GM19035 (cell line): Measurements from ENCODE around the gene BCAS3.

Experiments used
- ATAC-seq: cut with Tn5 transposase; IDR thresholded peaks from one replicate; pipeline ENCODE4 v1.9.1; 2021; ENCODE audit not compliant: unreplicated experiment

BCAS3 gene

DNA sequence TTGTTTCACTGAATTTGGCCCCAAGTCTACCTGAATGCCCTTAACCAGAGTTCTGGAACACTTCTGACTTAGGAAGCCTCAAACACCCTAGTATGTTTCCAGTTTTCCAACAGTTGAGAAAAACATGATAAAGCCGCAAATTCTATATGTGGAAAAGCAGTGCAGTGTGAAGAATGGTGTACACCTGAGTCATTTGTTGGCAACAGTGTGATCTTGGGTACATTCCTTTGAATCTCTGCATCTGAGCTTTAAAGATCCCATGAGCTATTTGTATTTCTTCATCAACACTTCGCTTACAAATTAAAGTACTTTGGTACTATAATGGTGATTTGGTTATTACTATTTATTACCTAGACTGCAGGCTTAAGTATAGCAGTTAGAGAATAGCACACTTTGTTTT lies 628.4 kb downstream of the BCAS3 start:
- no peak for ATAC-seq

DNA sequence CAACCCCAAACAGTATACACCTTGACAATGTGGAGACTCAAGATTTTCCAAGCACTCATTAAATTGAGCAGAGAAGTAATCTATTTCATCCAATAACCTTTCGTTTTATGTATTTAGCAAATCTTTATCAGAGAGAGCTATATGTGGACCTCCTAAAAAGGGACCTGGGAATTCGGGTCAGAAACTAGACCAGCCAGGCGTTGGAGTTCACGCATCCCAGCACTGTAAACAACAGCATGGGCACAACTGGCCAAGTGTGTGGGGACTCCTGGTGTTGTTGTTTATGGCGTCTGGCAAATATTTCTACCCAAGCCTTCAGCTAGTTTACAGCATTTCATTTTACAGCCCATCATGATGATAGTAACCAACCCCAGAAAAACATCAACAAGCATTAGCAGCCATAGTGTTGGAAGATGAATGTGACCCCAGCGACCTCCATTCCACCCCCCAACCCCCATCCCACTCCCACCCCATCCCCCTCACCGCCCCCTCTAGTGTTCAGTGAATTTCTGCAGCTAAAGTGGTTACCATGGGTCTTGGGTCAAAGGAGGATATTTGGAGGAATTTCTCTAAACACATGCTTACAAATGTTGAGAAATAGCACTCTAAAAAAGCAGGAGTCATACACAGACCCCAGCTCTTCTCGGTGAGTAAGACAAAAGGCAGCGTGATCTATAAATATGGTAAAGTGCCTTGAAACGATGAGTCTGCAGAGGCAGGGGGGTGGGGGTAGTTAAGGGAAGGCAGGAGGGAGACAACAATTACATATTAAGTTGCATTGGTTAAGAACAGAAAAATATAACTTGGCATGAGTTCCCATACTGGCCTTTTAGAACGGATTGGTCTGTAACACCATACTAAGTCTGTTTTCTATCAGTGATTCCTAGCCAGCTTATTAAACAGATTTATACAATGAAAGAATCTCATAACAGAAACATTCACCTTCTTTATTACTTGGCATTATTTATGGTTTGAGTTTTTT lies 630.5 kb downstream of the BCAS3 start:
- ATAC-seq: no peak

DNA sequence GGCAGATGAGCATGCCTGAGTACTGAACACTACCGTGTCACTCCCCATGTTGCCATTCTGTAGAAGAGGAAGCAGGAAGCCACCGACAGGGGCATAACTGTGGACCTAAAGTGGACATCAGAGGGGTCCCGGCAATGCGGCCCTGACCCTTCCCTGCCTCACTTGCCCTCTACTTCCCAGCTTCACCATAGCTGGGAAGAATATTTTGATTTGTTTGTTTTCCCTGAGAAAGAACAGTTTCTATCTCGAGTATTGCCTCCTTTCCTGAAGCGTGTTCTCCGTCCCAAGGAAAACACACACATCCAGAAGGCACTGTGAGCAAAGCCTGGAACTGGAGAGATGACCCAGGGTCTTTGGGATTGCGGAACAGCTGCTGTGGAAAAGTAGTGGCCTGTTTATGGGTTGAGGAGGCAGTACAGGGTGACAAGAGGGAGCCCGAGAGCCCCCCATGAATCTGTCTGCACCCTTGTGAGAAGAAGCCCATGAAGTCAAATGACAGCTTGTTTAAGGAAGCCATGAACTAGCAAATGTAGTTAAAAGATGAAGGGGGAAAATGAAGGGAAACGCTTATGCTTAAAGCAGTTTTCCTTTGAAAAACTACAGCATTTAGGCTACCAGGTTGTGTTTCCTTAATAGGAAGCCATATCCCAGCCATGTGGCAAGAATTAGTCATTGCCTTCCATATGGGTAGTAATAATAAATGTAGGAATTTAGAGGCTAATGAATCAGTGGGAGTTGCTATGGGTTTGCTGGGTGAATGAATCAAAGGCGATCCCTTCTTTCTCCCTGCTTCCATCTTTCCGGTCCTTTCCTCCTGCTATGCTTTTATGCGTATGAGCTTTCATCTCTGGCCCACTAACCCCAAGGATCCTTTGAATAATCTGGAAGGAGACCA lies 632.0 kb downstream of the BCAS3 start:
- ATAC-seq: no peak

DNA sequence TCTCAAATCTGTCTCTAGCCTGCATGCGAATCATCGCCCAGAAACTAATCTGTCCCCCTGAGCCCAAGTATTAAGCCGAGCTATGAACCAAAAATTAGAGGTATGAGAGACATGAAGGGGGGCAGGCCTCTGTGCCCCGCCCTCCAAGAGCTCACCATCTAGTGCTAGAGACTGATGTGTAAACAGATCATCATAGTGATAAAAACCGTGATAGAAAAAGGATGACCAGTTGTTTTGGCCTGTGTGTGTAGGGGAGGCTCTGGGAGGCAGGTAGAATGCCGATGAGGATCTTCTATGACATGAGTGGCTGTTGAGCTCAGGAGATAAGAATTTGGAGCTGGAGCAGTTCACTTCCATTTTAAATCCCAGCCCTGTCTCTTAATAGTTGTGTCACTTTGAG lies 632.9 kb downstream of the BCAS3 start:
- no peak for ATAC-seq

DNA sequence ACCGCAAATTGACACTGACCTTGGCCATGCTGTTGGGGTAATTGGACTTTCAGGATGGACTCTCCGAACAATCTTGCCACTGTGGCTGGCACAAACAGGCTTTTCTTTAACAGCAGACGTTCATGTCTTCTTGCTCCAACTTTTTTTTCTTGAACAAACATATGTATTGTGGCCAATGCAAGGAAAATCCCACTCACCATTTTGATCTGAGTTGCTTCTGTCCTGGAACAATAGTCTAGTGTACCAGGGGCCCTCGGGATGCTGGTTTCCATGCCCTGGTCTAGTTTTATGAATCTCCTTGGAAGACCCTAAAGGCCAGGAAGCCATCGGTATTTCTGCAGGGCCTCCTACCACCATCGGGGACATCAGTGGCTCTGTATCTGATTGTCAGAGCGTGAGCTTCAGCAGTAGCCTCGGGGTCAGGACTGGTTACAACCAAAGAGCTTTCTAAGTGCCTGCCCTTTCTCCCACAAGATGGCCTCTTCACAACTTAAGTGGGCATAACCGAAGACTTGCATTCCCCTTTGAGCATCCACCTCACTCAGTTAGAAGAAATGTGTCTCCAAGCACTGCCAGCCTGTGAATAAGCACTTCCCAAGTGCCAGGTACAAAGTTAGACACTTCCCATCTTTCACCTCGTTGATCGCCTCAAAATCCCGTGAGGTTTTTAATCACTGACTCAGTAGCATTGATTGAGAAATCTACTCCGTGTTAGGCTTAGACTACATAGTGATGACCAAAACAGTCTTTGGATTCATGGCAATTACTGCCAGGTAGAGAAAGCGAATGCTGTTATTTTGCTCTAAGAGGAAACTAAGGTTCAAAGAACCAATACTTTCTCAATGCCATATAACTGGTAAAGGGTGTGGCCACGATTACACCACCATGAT lies 635.0 kb downstream of the BCAS3 start:
- no peak for ATAC-seq

DNA sequence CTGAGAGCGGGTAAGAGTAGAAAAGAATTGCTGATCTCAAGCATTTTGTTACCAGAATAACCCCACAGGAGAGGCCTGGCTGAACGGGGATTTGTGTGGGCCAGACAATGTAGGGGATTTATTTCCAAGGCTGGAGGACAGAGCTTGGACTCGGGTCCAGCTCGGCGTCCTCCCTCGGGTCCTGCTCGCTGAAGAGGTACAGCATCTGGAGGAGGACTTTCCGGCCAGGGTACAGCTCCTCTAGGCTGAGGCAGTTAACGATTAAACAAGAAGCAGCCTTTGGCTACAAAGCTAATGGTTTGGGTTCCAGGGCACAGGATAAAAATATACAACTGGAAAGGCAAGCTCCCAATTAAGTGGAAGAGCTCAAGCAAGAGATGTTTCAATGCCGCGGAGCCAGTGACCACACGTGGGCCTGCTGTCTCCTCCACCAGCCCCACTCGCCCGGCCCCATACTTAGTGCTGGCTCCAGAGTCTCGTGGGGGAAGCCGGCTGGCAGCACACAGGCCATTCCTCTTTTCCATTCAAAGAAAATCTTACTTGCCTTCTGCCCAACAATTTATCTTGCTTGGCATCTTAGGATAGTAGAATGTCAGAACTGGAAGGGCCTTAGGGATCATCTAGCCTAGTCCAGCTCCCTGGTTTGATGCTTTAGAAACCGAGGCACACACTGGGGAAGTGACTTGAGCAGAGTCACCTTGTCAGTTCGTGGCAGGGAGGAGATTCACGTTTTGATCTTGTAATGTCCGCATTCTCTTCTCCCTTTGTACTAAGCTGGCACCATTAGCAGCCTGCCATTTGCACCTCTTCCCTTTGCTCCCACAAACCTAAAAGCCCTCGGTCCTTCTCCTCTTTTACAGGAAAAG lies 636.0 kb downstream of the BCAS3 start:
- no peak for ATAC-seq

DNA sequence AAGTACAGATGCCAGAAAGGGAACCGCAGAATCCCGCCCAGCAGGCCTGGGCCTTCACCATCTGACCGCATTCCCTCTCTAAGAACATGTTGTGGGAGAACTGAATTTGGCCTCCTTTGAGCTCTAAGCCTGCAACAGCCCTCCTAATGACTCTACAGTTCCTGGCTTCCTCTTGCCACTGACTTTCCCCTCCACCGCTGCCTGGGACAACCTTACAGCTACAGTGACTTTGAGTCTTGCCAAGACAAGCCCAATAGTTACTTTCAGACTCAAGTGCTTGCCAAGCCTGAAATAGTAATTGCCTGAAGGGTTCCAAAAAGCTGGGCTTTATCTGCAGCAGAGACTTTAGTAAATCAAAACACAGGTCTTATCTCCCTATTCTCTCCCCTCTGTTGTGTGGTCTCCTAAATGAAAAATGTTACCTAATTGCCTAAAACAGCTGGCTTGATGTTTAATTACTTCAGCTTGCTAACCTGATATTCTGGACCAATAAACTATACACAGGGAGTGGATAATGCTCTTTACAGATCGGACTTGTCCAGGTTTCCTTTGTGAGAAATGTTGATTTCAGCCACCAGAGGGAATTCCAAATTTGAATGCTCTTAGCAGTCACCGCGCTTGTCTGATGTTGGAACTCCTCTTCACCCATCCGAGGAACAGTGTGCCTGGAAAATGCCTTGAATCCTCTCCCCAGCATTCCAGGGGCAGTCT lies 636.9 kb downstream of the BCAS3 start:
- ATAC-seq: no peak

DNA sequence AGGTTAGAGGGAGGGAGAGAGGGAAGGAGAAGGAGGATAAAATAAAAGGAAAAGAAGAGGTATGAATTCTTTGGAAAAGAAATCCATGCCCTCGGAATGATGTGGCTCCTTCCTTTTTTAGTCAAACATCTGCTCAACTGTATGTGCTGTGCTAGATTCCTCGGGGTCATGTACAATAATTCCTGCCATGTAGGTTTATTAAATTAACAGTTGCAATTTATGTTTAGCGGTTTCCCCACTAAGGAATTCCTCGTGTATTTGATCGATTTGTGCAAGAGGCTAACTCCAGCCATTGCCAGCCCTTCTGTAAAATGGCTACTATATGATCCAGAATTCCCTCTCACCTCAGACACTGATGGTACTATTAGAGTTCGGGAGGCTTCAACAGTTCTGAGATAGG lies 639.0 kb downstream of the BCAS3 start:
- no peak for ATAC-seq

DNA sequence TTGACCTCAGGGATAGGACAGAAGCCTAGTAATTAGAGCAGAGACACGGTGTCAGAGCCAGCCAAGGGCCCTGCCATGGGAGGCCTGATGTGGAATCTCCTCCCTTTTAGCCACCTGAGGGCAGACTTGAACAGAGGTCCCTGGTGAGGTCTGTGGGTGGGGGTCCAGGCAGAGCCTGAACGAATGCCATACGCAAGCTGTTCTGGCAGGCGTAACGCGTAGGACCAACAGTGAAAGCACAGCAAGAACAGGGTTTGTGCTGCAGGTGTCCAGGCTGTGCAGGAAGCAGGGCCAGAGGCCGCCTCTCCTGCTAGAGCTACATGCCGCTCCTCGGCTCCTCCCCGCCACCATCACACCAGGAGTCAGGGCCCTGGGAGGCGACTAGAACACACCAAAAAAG lies 640.1 kb downstream of the BCAS3 start:
- no peak for ATAC-seq

DNA sequence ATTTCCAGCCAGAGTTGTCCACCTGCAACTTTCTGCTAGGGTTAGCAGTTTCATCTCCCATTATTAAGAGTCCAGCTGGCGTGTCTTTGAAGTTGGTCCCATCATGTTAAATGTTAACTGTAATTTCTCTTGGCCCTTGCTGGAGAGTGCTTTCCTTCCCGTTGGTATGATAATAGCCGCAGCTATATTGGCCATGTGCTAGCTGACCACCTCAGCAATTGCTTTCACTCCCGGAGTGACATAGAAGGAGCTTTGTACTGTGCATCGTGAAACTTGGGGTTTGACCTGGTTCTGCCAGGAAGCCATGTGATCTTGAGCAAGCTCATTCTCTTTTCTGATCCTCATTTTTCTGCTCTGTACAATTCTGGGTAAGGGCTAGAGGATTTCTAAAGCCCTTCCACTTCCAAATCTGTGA lies 641.0 kb downstream of the BCAS3 start:
- no peak for ATAC-seq

DNA sequence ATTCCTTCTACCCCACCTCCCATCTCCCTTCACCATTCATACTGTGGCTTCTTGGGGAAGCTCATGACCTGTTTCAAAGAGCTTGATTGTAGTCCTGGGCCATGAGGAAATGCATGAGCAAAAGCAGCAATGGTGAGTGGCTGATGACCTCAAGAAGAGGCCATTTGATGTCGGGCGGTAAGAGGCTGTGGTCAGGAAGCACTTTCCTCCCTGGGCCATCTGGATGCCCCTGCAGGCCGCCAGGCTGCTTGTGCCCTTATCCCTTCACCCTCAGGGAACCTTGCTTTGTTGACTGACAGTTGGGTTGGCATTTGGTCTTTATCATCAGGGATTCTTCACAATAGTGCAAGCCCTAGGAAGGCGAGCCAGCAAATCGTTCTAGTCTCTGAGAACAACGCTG lies 643.7 kb downstream of the BCAS3 start:
- no peak for ATAC-seq

DNA sequence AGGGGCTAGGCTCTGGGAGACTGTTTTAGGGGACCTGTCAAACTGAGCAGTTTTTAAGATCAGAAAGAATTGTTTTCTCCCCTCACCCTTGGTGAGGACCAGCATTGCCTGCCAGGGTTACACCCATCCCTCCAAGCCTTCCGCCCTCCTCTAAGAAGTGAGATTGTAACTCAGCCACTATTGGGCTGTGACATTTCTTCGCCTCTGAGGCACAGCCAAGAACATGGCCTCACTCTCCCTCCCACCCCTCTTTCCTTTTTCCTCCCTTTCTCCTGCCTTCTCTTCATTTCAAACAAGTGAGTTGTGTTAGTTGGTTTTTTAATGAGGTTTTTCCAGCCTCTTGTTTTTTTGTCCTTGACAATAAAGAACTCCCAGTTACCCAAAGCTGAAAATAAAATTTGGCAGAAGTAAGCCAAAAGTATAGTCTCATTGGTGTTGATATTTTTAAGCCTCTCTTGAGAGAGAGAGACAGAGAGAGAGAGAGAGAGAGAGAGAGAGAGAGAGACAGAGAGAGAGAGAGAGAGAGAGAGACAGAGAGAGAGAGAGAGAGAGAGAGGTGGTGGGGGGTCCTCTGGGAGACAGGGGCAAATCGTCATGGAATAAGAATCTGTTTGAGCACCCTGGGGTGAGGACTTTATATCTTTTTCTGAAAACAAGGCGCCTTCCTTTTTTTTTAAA lies 644.8 kb downstream of the BCAS3 start:
- ATAC-seq: no peak

DNA sequence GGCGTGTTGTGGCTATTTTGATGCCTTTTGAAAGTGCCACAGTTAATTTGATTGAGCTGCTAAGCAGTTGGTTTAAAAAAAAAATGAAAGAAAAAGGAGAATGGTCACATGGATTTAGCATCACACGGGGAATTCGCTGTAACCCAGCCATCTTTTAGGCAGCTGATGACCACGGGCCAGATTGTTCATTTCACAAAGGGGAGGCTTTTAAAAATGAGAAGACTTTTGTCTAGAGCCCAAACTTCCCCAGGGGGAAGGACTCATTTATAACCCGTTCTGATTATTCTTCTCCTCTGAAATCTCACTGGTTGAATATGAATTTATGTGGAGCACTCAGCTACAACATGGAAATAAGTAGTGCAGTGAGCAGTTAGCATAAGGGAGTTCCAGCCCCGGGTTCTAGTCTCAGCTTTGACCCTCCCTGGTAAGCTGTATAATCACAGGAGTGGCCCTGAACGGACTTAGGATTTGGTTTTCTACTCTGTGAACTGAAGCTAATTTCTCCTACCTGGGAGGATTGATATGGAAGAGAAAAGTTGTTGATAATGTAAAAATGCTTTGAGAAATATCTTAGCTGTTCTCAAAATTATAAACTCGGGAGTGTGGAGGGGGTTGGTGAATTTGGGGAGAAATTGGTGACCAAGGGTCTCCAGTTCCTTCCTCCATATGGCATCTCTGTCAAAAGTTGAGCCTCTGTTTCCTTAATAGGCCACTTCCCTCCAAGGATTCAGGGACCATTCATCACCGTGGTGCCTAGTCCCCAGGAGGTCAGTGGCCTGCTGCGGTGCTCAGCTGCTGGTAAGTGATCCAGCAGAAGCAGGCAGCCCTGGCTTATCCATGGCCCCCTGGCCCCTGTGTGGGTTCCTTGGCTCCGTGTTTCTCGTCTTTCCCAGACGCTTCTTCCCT lies 645.6 kb downstream of the BCAS3 start:
- no peak for ATAC-seq

DNA sequence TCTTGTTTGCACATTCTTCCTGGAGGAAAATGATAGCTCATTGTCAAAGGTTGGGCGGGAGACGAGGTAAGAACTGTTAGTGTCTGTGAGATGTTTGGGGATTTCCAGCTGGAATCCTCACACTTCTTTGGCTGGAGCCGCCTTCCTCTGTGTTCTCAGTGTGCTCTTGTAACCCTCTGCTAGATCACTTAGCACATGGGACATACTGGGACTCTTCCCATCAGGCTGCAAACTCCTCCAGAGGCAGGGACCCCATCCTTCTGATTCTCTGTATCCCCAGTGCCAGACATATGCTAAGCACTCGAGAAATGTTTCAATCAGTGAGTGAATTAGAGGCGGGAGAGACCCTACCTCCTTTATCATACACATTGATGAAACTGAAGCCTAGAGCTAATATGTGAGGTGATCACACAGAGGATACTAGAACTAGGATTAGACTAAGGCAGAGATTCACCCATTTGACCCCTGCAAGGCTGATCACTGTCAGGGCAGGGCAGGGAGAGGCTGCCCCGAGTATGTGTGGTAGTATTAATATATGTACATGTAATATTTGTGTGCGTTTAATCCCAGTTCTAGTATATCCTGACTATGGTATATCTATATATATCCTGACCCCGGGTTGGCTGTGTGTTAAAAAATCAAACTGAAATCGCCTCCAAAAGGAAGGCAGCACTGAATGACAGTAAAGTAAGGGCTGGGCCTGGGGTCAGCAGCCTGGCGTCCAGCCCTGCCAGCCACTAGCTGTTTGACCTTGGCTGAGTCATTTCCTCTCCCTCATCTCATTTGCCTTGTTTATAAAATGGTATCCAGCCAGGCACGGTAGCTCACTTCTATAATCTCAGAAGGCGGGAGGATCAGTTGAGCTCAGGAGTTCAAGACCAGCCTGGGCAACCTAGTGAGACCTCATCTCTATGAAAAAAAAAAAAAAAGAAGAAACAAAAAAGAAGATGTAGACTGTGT lies 646.5 kb downstream of the BCAS3 start:
- ATAC-seq: no peak

DNA sequence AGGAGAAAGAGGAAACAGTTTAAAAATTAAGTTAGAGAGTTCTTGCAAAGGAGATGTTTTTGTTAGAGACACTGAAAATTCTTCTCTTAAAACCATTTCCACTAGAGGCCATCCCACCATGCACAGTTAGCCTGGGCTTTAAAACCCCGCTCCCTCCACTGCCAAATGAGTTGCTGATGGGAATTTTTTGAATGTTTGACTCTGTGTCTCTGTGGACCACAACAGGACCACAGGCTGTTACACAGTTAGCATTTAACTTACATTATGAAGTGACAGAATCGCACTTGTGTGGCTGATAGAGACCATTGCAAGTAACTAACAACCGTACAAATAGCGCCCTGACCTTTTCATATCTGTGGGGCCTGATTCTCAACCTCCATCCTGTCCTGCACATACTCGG lies 647.3 kb downstream of the BCAS3 start:
- ATAC-seq: no peak

DNA sequence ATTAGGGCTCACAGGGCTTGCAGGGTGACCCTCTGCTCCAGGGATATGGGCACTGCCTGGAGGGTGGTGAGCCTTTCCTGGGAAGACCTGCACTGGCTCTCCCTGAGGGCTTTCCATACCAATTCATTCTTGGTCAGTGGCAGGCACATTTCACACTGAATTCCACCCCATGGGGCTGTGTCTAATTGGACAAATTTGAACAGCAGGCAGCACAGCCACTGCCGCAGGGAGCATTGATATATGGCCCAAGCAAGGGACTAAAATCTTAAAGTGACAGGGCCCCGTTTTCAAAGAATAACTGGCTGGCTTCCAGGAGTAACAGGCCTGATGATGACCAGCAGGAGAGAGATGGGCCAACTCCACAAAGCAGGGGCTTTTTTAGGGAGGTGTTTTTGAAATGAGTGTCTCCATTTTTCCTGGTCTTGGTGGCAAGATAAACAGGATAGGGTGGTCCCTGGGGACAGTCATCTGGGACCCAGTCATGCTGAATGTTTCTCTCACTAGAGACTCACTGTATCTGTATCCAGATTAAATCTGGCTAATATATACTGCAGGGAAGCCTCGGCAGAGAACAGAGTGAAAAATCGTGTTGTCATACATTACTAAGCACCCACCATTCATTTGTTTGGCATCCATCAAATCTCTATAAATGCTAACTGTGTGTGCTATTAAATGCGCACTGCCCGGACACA lies 647.9 kb downstream of the BCAS3 start:
- no peak for ATAC-seq
